ENCODE measurements around the gene ADAM22. TPM values are rescaled to one million over a fixed set of nuclear protein-coding genes. Genes with fewer than 3 reads are reported as not detected.

The ADAM22 gene
- total RNA-seq, 1 experiment from 2014 or later: 10.0 TPM

DNA sequence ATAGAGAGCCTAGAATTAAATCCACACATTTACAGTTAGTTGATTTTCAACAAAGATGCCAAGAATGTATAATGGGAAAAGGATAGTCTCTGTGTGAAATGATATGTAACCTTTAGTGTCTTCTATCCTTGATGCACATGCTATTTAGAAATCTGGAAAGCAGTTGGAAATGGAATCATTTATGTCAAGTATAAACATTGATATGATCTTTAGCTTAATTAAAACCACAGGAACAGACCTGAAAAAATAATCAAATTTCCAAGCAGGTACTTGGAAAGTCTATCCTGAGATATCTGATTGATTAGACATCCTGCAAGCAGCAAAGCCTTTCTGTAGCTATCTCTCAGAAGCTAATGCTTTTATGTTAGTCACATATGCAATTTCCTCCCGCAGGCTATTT lies 310.2 kb downstream of the ADAM22 start:
- Histone ChIP-seq H4K20me1 (ENCODE audit: insufficient read depth) (no peaks in the 10 kb centered on the region), H3K9me3 (ENCODE audit: control insufficient read depth in 1 of 2, insufficient read depth in 1 of 2, low read depth in 1 of 2, low read length in 2 of 2) (no peaks in the 10 kb centered on the region), H3K79me2 (ENCODE audit: insufficient read depth, low read length) (no peaks in the 10 kb centered on the region), H2AFZ (ENCODE audit: low read depth, low read length, poor library complexity, severe bottlenecking) (no peak overlapping the region), H3K9ac (ENCODE audit: low read length) (no peak overlapping the region), H3K9me2 (ENCODE audit: insufficient read depth) (no peaks in the 10 kb centered on the region), H3K4me3 (replicated peaks in 1 of 2; ENCODE audit: low read depth in 1 of 2, low read length in 2 of 2) (no peak overlapping the region), H3K27me3 (ENCODE audit: insufficient read depth, low read length) (no peaks in the 10 kb centered on the region), H3K36me3 (ENCODE audit: control insufficient read depth in 1 of 2, insufficient read depth in 2 of 2, low read length in 2 of 2) (no peaks in the 10 kb centered on the region), H3K4me1 (ENCODE audit: control insufficient read depth in 1 of 2, insufficient read depth in 2 of 2, low read length in 2 of 2) (no peaks in the 10 kb centered on the region; a peak in 1 of 4 replicates), H3K27ac (ENCODE audit: low read depth, low read length) (no peak overlapping the region), H3K4me2 (ENCODE audit: low read length) (no peak overlapping the region)
- BruUV-seq (replicated peaks): no TSS peak
- TF ChIP-seq SRF (IDR thresholded peaks at IDR 0.05; ENCODE audit: low read depth) (no peak), JUND (IDR thresholded peaks at IDR 0.05) (no peak), TCF7L2 (IDR thresholded peaks at IDR 0.05; ENCODE audit: borderline replicate concordance, extremely low read depth, insufficient read depth, insufficient read length) (no peak), RAD21 (IDR thresholded peaks at IDR 0.05; ENCODE audit: low read depth) (no peak), SIN3A (IDR thresholded peaks at IDR 0.05; ENCODE audit: low read depth) (no peak), FOSL1 (IDR thresholded peaks at IDR 0.05; ENCODE audit: low read depth) (no peak), ZFX (IDR thresholded peaks at IDR 0.05) (no peak), YY1 (IDR thresholded peaks at IDR 0.05; ENCODE audit: extremely low read depth, insufficient replicate concordance, low read depth, low read length) (no peak), EZH2 (IDR thresholded peaks at IDR 0.05) (no peak), POLR2A (IDR thresholded peaks at IDR 0.05; ENCODE audit: borderline replicate concordance, extremely low read depth, insufficient read depth, insufficient read length) (no peak), CEBPB (IDR thresholded peaks at IDR 0.05; ENCODE audit: low read depth) (no peak)
- TF ChIP-seq, protein P1, sequence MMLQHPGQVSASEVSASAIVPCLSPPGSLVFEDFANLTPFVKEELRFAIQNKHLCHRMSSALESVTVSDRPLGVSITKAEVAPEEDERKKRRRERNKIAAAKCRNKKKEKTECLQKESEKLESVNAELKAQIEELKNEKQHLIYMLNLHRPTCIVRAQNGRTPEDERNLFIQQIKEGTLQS (IDR thresholded peaks at IDR 0.05): no peak
- TF ChIP-seq, protein P2, sequence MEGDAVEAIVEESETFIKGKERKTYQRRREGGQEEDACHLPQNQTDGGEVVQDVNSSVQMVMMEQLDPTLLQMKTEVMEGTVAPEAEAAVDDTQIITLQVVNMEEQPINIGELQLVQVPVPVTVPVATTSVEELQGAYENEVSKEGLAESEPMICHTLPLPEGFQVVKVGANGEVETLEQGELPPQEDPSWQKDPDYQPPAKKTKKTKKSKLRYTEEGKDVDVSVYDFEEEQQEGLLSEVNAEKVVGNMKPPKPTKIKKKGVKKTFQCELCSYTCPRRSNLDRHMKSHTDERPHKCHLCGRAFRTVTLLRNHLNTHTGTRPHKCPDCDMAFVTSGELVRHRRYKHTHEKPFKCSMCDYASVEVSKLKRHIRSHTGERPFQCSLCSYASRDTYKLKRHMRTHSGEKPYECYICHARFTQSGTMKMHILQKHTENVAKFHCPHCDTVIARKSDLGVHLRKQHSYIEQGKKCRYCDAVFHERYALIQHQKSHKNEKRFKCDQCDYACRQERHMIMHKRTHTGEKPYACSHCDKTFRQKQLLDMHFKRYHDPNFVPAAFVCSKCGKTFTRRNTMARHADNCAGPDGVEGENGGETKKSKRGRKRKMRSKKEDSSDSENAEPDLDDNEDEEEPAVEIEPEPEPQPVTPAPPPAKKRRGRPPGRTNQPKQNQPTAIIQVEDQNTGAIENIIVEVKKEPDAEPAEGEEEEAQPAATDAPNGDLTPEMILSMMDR (IDR thresholded peaks at IDR 0.05 in 2 of 3, conservative IDR thresholded peaks at IDR 0.05 in 1 of 3; ENCODE audit: borderline replicate concordance in 1 of 3, insufficient read depth in 1 of 3, low read depth in 2 of 3, low read length in 2 of 3): no peak
- CTCF ChIA-PET: interaction anchor here (1.4 to 2.4 kb wide), 7 partner anchors 9 to 1379 kb away, joined by 3 to 63 read pairs (median 8); no protein-coding TSS in a partner anchor
- RAD21 ChIA-PET (ENCODE audit: low non-redundant PET in 1 of 2, low total read pairs in 2 of 2, uncharacterized antibody in 2 of 2, unreplicated experiment in 2 of 2): interaction anchor here (1.3 to 1.4 kb wide), 3 partner anchors 113 to 302 kb away, joined by 4 to 18 read pairs (median 10); no protein-coding TSS in a partner anchor
- POLR2A ChIA-PET: no interaction called here
- DNase-seq (ENCODE audit: low read depth, low spot score) (no peak), ATAC-seq (no peak)
- intact Hi-C loops (cut with micrococcal nuclease): loop anchor here (5.0 kb wide), 2 partner anchors 543 to 1378 kb away; no protein-coding TSS in a partner anchor

Other genes with a start within 250 kb of the ADAM22 start
- gene SLC25A40, start 57.9 kb upstream of the ADAM22 start, total RNA-seq (2021; ENCODE audit: unreplicated experiment): 32.4 TPM
- gene DBF4, start 57.8 kb upstream of the ADAM22 start, total RNA-seq (2021; ENCODE audit: unreplicated experiment): 62.2 TPM